HepG2 (cell line): ENCODE results near the gene TDRD3. TPM values are rescaled to one million over a fixed set of nuclear protein-coding genes. Genes with fewer than 3 reads are reported as not detected.

ENCODE experiments used
- ATAC-seq: fragments of 200-7000 bp; cut with Tn5 transposase; 3 replicates; pipeline ENCODE4 v1.9.1; 2020; ENCODE audit warnings: mild to moderate bottlenecking, moderate library complexity
- BruUV-seq: library from RNA; stranded (reverse); fragments of 400-500 nt; replicated peaks from 2 replicates; lab custom pipeline; 2021; lab: Mats Ljungman, UMichigan
- CTCF ChIA-PET: fragments of 300-600 bp; formaldehyde crosslinking; extraction: SDS; loops from one replicate; lab custom pipeline; 2021; ENCODE audit warnings: low total read pairs, inconsistent platforms, low intra/inter-chr PET ratio; lab: Yijun Ruan, JAX
- POLR2A ChIA-PET: fragments of 350-600 bp; sonication (Branson Sonifier 250); formaldehyde crosslinking; loops from one replicate; lab custom pipeline; 2020; ENCODE audit warnings: antibody characterized with exemption, inconsistent platforms; lab: Yijun Ruan, JAX
- DNase-seq: peaks from one replicate; pipeline ENCODE4 v3.0.0-alpha.2; 2015; ENCODE audit warnings: low spot score
- FAIRE-seq: peaks from 3 replicates; lab custom pipeline; 2011; peaks lifted over from hg19 to GRCh38; lab: Jason Lieb, UNC
- H2AFZ ChIP-seq: one replicate; pipeline ENCODE4 v1.6.1; 2011; ENCODE audit warnings: low read length, inconsistent platforms
- H3K27ac ChIP-seq: fragments of 300-600 bp; 3 replicates; pipeline ENCODE4 v1.8.0; 2011; ENCODE audit warnings: mixed run types, mild to moderate bottlenecking, mixed read lengths, low read length, inconsistent platforms; ENCODE audit not compliant: insufficient read depth; ENCODE audit errors: extremely low read length
- H3K27me3 ChIP-seq, 2 experiments: fragments of 200-600 bp in 1 of 2; 2 replicates in 1 of 2; 3 replicates in 1 of 2; pipeline versions ENCODE4 v1.6.0 to v1.8.0; 2011; ENCODE audit warnings: low read length in 2 of 2, mild to moderate bottlenecking in 2 of 2, moderate library complexity in 2 of 2, inconsistent platforms in 1 of 2; ENCODE audit not compliant: insufficient read depth in 2 of 2, control insufficient read depth in 1 of 2
- H3K36me3 ChIP-seq, 2 experiments: fragments of 200-600 bp in 1 of 2; replicated peaks in 1 of 2; 2 replicates in 1 of 2; 3 replicates in 1 of 2; pipeline versions ENCODE4 v1.5.1 to v1.8.0; 2011; ENCODE audit warnings: low read length in 2 of 2, inconsistent platforms in 1 of 2; ENCODE audit not compliant: insufficient read depth in 2 of 2, control insufficient read depth in 1 of 2
- H3K4me1 ChIP-seq: 2 replicates; pipeline ENCODE4 v1.5.1; 2012; ENCODE audit warnings: low read length, inconsistent platforms; ENCODE audit not compliant: insufficient read depth
- H3K4me2 ChIP-seq: 2 replicates; pipeline ENCODE4 v1.6.0; 2011; ENCODE audit warnings: low read depth, low read length, inconsistent platforms
- H3K4me3 ChIP-seq, 3 experiments: fragments of 200-600 bp in 1 of 3; sonication (generic), shearing (Covaris generic) in 1 of 3; replicated peaks in 1 of 3; 2 replicates each; pipeline ENCODE4 v1.5.1; 2011 to 2016; ENCODE audit warnings: low read length in 3 of 3, inconsistent platforms in 2 of 3, low read depth in 2 of 3, mild to moderate bottlenecking in 2 of 3, control low read depth in 1 of 3, mixed read lengths in 1 of 3; ENCODE audit not compliant: insufficient read depth in 1 of 3
- H3K79me2 ChIP-seq: one replicate; pipeline ENCODE4 v1.6.1; 2011; ENCODE audit warnings: low read length, inconsistent platforms; ENCODE audit not compliant: insufficient read depth
- H3K9ac ChIP-seq: 2 replicates; pipeline ENCODE4 v1.6.0; 2011; ENCODE audit warnings: mild to moderate bottlenecking, low read depth, low read length, inconsistent platforms; ENCODE audit not compliant: insufficient read depth
- H3K9me3 ChIP-seq: 2 replicates; pipeline ENCODE4 v1.5.1; 2012; ENCODE audit warnings: mild to moderate bottlenecking, low read length
- H4K20me1 ChIP-seq: 2 replicates; pipeline ENCODE4 v1.6.0; 2011; ENCODE audit warnings: inconsistent platforms, mild to moderate bottlenecking, low read length, moderate library complexity; ENCODE audit not compliant: insufficient read depth
- CERS6 ChIP-seq: sonication (generic); formaldehyde crosslinking; IDR thresholded peaks from 2 replicates; pipeline ENCODE4 v1.5.0; 2020; ENCODE audit warnings: missing genetic modification reagents
- CHCHD3 ChIP-seq: sonication (generic); formaldehyde crosslinking; IDR thresholded peaks from 2 replicates; pipeline ENCODE4 v1.8.0; 2022; ENCODE audit warnings: mild to moderate bottlenecking, missing genetic modification reagents, moderate library complexity
- HNRNPLL ChIP-seq: fragments of 200-400 bp; formaldehyde crosslinking; IDR thresholded peaks from 2 replicates; pipeline ENCODE4 v1.6.1; 2017; ENCODE audit warnings: mild to moderate bottlenecking, low read depth, low read length; ENCODE audit not compliant: poor library complexity, severe bottlenecking
- KLF15 ChIP-seq: sonication (generic); formaldehyde crosslinking; IDR thresholded peaks from 2 replicates; pipeline ENCODE4 v1.8.1; 2023; ENCODE audit warnings: borderline replicate concordance, mild to moderate bottlenecking, inconsistent platforms, missing genetic modification reagents, mixed read lengths
- SNAI1 ChIP-seq: sonication (generic); formaldehyde crosslinking; IDR thresholded peaks from 2 replicates; pipeline ENCODE4 v1.5.0; 2020; ENCODE audit warnings: mild to moderate bottlenecking, missing genetic modification reagents, borderline replicate concordance
- SOX5 ChIP-seq: IDR thresholded peaks from 2 replicates; pipeline ENCODE4 v1.6.1; 2016; ENCODE audit warnings: borderline replicate concordance
- ZNF44 ChIP-seq: sonication (generic); formaldehyde crosslinking; IDR thresholded peaks from 2 replicates; pipeline ENCODE4 v1.5.1; 2020; ENCODE audit warnings: mild to moderate bottlenecking, missing genetic modification reagents
- ZNF720 ChIP-seq: sonication (generic); formaldehyde crosslinking; IDR thresholded peaks from 2 replicates; pipeline ENCODE4 v1.4.0; 2020; ENCODE audit warnings: missing genetic modification reagents
- ZNF816 ChIP-seq: sonication (generic); formaldehyde crosslinking; IDR thresholded peaks from 2 replicates; pipeline ENCODE4 v1.8.0; 2022; ENCODE audit warnings: missing genetic modification reagents, mild to moderate bottlenecking, borderline replicate concordance
- in situ Hi-C: cut with HindIII; loops from 2 replicates; pipeline ENCODE4 v1.10.0; 2017; ENCODE audit warnings: low pct_unique_long_range_greater_than_20kb; ENCODE audit not compliant: extremely low pct_ligation_motif_present
- intact Hi-C: fragments of 100-400 bp; cut with micrococcal nuclease; formaldehyde crosslinking; loops from one replicate; pipeline ENCODE4 v1.10.0; 2022; ENCODE audit not compliant: unreplicated experiment
- polyA plus RNA-seq, 8 experiments: library from polyadenylated mRNA; depleted of rRNA in 3 of 8; stranded (reverse) in 7 of 8; unstranded in 1 of 8; fragments of >200 nt; fragmentation: Illumina TruSeq in 4 of 8; extraction: Trizol in 4 of 8; gene quantifications; 2 replicates each; pipeline versions ENCODE4 v1.2.1 to v1.2.3, GENCODE V29; 2011 to 2016; ENCODE audit warnings: low read depth in 4 of 8, missing spikeins in 1 of 8, mixed read lengths in 1 of 8; ENCODE audit not compliant: insufficient read depth in 1 of 8
- total RNA-seq, 5 experiments: library from RNA; depleted of rRNA; stranded (reverse); fragments of >200 nt; fragmentation: Illumina TruSeq; extraction: Trizol; gene quantifications; 2 replicates each; pipeline ENCODE4 v1.2.3, GENCODE V29; 2016; ENCODE audit warnings: low read depth in 1 of 5
- TF ChIP-seq, protein P1 (sequence below): IDR thresholded peaks from 2 replicates; pipeline ENCODE4 v1.6.1; 2016; ENCODE audit warnings: missing genetic modification reagents, missing compliant biosample characterization
- TF ChIP-seq, protein P2 (sequence below): sonication (generic); formaldehyde crosslinking; conservative IDR thresholded peaks from 2 replicates; pipeline ENCODE4 v1.4.0; 2020; ENCODE audit warnings: mild to moderate bottlenecking, missing genetic modification reagents, moderate library complexity
- TF ChIP-seq, protein P3 (sequence below): sonication (generic); formaldehyde crosslinking; IDR thresholded peaks from 2 replicates; pipeline ENCODE4 v1.8.0; 2022; ENCODE audit warnings: mild to moderate bottlenecking, missing genetic modification reagents, moderate library complexity
- TF ChIP-seq, protein P4 (sequence below): sonication (generic); formaldehyde crosslinking; IDR thresholded peaks from 2 replicates; pipeline ENCODE4 v1.4.0; 2020; ENCODE audit warnings: missing genetic modification reagents, borderline replicate concordance

TDRD3 gene
- total and polyA plus RNA-seq, 2 of the 13 experiments (the other 11 are each of a cell fraction or from before 2014, with no cell fraction given): 4.7 to 11.8 TPM

- Histone ChIP-seq H4K20me1 (no peaks in the 10 kb centered on the region), H3K36me3 (no peaks in the 10 kb centered on the region), H2AFZ (no peak overlapping the region), H3K79me2 (no peaks in the 10 kb centered on the region), H3K4me2 (no peak overlapping the region)
- BruUV-seq: no TSS peak
- TF ChIP-seq, protein P1, sequence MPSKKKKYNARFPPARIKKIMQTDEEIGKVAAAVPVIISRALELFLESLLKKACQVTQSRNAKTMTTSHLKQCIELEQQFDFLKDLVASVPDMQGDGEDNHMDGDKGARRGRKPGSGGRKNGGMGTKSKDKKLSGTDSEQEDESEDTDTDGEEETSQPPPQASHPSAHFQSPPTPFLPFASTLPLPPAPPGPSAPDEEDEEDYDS: no peak
- TF ChIP-seq SNAI1 (CRISPR knock-in tag): no peak
- TF ChIP-seq SOX5 (CRISPR knock-in tag): no peak
- no peak for TF ChIP-seq ZNF44
- TF ChIP-seq, protein P2, sequence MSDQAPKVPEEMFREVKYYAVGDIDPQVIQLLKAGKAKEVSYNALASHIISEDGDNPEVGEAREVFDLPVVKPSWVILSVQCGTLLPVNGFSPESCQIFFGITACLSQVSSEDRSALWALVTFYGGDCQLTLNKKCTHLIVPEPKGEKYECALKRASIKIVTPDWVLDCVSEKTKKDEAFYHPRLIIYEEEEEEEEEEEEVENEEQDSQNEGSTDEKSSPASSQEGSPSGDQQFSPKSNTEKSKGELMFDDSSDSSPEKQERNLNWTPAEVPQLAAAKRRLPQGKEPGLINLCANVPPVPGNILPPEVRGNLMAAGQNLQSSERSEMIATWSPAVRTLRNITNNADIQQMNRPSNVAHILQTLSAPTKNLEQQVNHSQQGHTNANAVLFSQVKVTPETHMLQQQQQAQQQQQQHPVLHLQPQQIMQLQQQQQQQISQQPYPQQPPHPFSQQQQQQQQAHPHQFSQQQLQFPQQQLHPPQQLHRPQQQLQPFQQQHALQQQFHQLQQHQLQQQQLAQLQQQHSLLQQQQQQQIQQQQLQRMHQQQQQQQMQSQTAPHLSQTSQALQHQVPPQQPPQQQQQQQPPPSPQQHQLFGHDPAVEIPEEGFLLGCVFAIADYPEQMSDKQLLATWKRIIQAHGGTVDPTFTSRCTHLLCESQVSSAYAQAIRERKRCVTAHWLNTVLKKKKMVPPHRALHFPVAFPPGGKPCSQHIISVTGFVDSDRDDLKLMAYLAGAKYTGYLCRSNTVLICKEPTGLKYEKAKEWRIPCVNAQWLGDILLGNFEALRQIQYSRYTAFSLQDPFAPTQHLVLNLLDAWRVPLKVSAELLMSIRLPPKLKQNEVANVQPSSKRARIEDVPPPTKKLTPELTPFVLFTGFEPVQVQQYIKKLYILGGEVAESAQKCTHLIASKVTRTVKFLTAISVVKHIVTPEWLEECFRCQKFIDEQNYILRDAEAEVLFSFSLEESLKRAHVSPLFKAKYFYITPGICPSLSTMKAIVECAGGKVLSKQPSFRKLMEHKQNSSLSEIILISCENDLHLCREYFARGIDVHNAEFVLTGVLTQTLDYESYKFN (CRISPR knock-in tag): no peak
- no peak for TF ChIP-seq CERS6 (CRISPR knock-in tag)
- TF ChIP-seq, protein P3, sequence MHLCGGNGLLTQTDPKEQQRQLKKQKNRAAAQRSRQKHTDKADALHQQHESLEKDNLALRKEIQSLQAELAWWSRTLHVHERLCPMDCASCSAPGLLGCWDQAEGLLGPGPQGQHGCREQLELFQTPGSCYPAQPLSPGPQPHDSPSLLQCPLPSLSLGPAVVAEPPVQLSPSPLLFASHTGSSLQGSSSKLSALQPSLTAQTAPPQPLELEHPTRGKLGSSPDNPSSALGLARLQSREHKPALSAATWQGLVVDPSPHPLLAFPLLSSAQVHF: no peak
- TF ChIP-seq HNRNPLL: no peak
- TF ChIP-seq ZNF720 (CRISPR knock-in tag): no peak
- TF ChIP-seq, protein P4, sequence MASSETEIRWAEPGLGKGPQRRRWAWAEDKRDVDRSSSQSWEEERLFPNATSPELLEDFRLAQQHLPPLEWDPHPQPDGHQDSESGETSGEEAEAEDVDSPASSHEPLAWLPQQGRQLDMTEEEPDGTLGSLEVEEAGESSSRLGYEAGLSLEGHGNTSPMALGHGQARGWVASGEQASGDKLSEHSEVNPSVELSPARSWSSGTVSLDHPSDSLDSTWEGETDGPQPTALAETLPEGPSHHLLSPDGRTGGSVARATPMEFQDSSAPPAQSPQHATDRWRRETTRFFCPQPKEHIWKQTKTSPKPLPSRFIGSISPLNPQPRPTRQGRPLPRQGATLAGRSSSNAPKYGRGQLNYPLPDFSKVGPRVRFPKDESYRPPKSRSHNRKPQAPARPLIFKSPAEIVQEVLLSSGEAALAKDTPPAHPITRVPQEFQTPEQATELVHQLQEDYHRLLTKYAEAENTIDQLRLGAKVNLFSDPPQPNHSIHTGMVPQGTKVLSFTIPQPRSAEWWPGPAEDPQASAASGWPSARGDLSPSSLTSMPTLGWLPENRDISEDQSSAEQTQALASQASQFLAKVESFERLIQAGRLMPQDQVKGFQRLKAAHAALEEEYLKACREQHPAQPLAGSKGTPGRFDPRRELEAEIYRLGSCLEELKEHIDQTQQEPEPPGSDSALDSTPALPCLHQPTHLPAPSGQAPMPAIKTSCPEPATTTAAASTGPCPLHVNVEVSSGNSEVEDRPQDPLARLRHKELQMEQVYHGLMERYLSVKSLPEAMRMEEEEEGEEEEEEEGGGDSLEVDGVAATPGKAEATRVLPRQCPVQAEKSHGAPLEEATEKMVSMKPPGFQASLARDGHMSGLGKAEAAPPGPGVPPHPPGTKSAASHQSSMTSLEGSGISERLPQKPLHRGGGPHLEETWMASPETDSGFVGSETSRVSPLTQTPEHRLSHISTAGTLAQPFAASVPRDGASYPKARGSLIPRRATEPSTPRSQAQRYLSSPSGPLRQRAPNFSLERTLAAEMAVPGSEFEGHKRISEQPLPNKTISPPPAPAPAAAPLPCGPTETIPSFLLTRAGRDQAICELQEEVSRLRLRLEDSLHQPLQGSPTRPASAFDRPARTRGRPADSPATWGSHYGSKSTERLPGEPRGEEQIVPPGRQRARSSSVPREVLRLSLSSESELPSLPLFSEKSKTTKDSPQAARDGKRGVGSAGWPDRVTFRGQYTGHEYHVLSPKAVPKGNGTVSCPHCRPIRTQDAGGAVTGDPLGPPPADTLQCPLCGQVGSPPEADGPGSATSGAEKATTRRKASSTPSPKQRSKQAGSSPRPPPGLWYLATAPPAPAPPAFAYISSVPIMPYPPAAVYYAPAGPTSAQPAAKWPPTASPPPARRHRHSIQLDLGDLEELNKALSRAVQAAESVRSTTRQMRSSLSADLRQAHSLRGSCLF (CRISPR knock-in tag): no peak
- TF ChIP-seq CHCHD3 (CRISPR knock-in tag): no peak
- TF ChIP-seq ZNF816: no peak
- TF ChIP-seq KLF15: no peak
- TF ChIP-seq, all 625 proteins: peak for 0
- in situ Hi-C loops (no loop called here), intact Hi-C loops (no loop called here)
- no peaks in the 10 kb centered on the region for H3K27me3 ChIP-seq
- H3K4me1 ChIP-seq: peaks cover 13% of the 10 kb centered on the region
- ChIA-PET CTCF (no interaction called here), POLR2A (no interaction called here)
- no peak overlapping the region for H3K9ac ChIP-seq
- no peaks in the 10 kb centered on the region for H3K9me3 ChIP-seq
- no peak overlapping the region for H3K27ac ChIP-seq
- no peak for FAIRE-seq
- H3K4me3 ChIP-seq: no peak overlapping the region
- ATAC-seq: no peak
- no peak for DNase-seq
Observed at GRCh38 chr13:60519496-60519895, 122.5 kb downstream of the TDRD3 start.
